A673 (cell line): ENCODE results near the gene TYSND1. TPM values are rescaled to one million over a fixed set of nuclear protein-coding genes. Genes with fewer than 3 reads are reported as not detected.

ENCODE experiments used
- BruUV-seq: library from RNA; stranded (reverse); fragments of 400-500 nt; replicated peaks from 2 replicates; lab custom pipeline; 2021; lab: Mats Ljungman, UMichigan
- CTCF ChIA-PET: fragments of 300-600 bp; sonication (Branson Sonifier 250); formaldehyde crosslinking; loops from one replicate; lab custom pipeline; 2022; ENCODE audit warnings: antibody characterized with exemption; lab: Charles Lee
- POLR2A ChIA-PET: fragments of 300-600 bp; sonication (Branson Sonifier 250); formaldehyde crosslinking; loops from one replicate; lab custom pipeline; 2022; ENCODE audit warnings: antibody characterized with exemption; ENCODE audit not compliant: low non-redundant PET; lab: Charles Lee
- DNase-seq: peaks from one replicate; pipeline ENCODE4 v3.0.0-alpha.2; 2015; ENCODE audit warnings: low spot score
- H3K27ac ChIP-seq: fragments of 200-600 bp; sonication (generic); 2 replicates; pipeline ENCODE4 v1.5.1; 2016; ENCODE audit warnings: mixed run types, low read depth, mild to moderate bottlenecking, mixed read lengths, antibody characterized with exemption, low read length; ENCODE audit not compliant: poor library complexity, severe bottlenecking
- H3K27me3 ChIP-seq: fragments of 200-600 bp; sonication (generic); replicated peaks from 2 replicates; pipeline ENCODE4 v1.6.1; 2017; ENCODE audit warnings: mixed run types, low read depth, mild to moderate bottlenecking, mixed read lengths, antibody characterized with exemption, low read length; ENCODE audit not compliant: insufficient read depth, poor library complexity
- H3K36me3 ChIP-seq: fragments of 200-600 bp; sonication (generic); 2 replicates; pipeline ENCODE4 v1.6.1; 2016; ENCODE audit warnings: mixed run types, mild to moderate bottlenecking, mixed read lengths, antibody characterized with exemption, low read length; ENCODE audit not compliant: insufficient read depth, poor library complexity, severe bottlenecking
- H3K4me1 ChIP-seq: fragments of 200-600 bp; sonication (generic); 2 replicates; pipeline ENCODE4 v1.6.1; 2017; ENCODE audit warnings: mixed run types, mild to moderate bottlenecking, mixed read lengths, antibody characterized with exemption, low read length; ENCODE audit not compliant: insufficient read depth, poor library complexity, severe bottlenecking
- H3K4me3 ChIP-seq: fragments of 200-600 bp; sonication (generic); 2 replicates; pipeline ENCODE4 v1.5.1; 2016; ENCODE audit warnings: low read depth, mixed run types, mild to moderate bottlenecking, mixed read lengths, low read length; ENCODE audit not compliant: poor library complexity, severe bottlenecking
- H3K9me3 ChIP-seq: fragments of 200-600 bp; sonication (generic); 2 replicates; pipeline ENCODE4 v1.6.1; 2016; ENCODE audit warnings: mixed run types, low read depth, mild to moderate bottlenecking, mixed read lengths, antibody characterized with exemption, low read length; ENCODE audit not compliant: poor library complexity, severe bottlenecking
- CTCF ChIP-seq: fragments of 300-800, 200-600 bp; sonication (generic); conservative IDR thresholded peaks from 2 replicates; pipeline ENCODE4 v1.5.1; 2017; ENCODE audit warnings: low read depth, mild to moderate bottlenecking, antibody characterized with exemption, low read length, moderate library complexity, mixed read lengths
- EZH2 ChIP-seq: fragments of 200-600 bp; sonication (generic); IDR thresholded peaks from 2 replicates; pipeline ENCODE4 v1.6.1; 2017; ENCODE audit warnings: borderline replicate concordance, low read depth, mild to moderate bottlenecking, mixed read lengths, antibody characterized with exemption, low read length; ENCODE audit not compliant: poor library complexity, severe bottlenecking
- intact Hi-C: fragments of 100-400 bp; cut with micrococcal nuclease; formaldehyde crosslinking; loops from one replicate; pipeline ENCODE4 v1.10.0; 2022; ENCODE audit not compliant: unreplicated experiment
- total RNA-seq: library from RNA; stranded (reverse); gene quantifications from 2 replicates; pipeline ENCODE4 v1.2.3, GENCODE V29; 2021

The TYSND1 gene
- total RNA-seq, 1 experiment from 2014 or later: 36.5 TPM

DNA sequence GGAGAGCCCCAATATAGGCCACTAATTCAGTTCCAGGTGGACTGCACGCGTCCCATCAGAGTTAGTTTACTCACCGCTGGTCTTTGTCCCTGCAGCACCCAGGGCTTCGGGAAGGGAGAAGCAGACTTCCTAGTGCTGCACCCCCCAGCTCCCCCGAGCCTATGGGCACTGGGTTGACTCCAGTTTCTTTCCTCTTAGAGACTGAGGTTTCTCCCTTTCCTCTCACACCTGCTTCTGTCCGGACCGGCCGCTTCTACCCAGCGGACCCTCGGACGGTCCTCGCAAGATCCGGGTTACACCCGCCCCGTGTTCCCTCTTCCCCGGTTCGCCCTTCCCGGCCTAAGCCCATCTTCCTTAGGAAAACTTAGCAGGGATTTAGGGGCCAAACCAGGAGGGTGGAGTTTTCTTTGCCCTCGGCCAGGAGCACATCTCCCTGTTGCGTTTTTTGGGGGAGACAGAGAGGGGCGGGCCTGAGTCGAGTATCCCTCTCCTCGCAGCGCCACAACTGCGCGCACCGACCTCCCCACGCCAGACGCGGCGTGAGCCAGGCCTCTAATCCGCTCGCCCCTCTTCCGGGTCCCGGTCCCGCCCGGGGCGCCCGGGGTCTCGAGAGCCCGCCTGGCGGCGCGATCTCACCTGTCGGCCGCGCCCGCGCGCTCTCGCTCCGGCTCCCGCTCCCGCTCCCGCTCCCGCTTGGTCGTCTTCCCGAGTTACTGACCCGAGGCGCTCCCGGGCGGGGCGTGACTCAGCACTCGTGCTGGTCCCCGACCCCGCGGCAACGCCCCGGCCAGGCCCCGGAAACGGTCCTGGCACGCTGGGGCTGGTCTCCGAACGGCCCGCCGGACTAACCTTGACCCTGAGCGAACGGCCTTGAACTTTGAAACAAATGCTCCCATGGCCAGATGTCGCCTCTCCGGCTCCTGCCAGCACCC is 14.1 kb downstream of the TYSND1 start, which contains the start of gene AIFM2:
Gene AIFM2, minus strand, starts transcription at position 728 of the 932 bp plus-strand sequence. CDS start 8,741 bp downstream, outside the sequence.
- H3K9me3 ChIP-seq: no peaks in the 10 kb centered on the region
- TF ChIP-seq EZH2: no peak
- no peak for TF ChIP-seq CTCF
- peaks cover 9% of the 10 kb centered on the region for H3K4me1 ChIP-seq
- DNase-seq: no peak
- H3K36me3 ChIP-seq: no peaks in the 10 kb centered on the region
- H3K27me3 ChIP-seq: no peaks in the 10 kb centered on the region
- no peak within 1 kb of the TSS for H3K27ac ChIP-seq
- ChIA-PET CTCF (no interaction called here), POLR2A (no interaction called here)
- BruUV-seq: no TSS peak
- no peak within 1 kb of the TSS for H3K4me3 ChIP-seq
- intact Hi-C loops: no loop called here

GRCh38 chr10:70131560-70131937 is 15.0 kb downstream of the TYSND1 start:
- no peak for DNase-seq
- no TSS peak for BruUV-seq
- CTCF ChIA-PET: no interaction called here
- peaks cover 9% of the 10 kb centered on the region for H3K4me1 ChIP-seq
- no peaks in the 10 kb centered on the region for H3K27me3 ChIP-seq
- H3K36me3 ChIP-seq: no peaks in the 10 kb centered on the region
- peak overlapping the region; percentile 21 for H3K27ac ChIP-seq
- H3K9me3 ChIP-seq: no peaks in the 10 kb centered on the region
- H3K4me3 ChIP-seq: no peak overlapping the region
- POLR2A ChIA-PET: no interaction called here
- intact Hi-C loops: no loop called here
- TF ChIP-seq EZH2 (no peak), CTCF (no peak)

- no peak overlapping the region for H3K4me3 ChIP-seq
- DNase-seq: no peak
- no TSS peak for BruUV-seq
- H3K4me1 ChIP-seq: peaks cover 9% of the 10 kb centered on the region
- no peaks in the 10 kb centered on the region for H3K27me3 ChIP-seq
- no peaks in the 10 kb centered on the region for H3K9me3 ChIP-seq
- CTCF ChIA-PET: no interaction called here
- TF ChIP-seq CTCF (no peak), EZH2 (no peak)
- no peaks in the 10 kb centered on the region for H3K36me3 ChIP-seq
- intact Hi-C loops: no loop called here
- POLR2A ChIA-PET: no interaction called here
- H3K27ac ChIP-seq: peak overlapping the region; percentile 21
Measured at GRCh38 chr10:70130878-70131559, 15.5 kb downstream of the TYSND1 start.
